Renal cortical epithelial cell (primary cell): ENCODE results near the gene HGFAC. TPM values are rescaled to one million over a fixed set of nuclear protein-coding genes. Genes with fewer than 3 reads are reported as not detected.
"Not testable (repeated sequence)": the region's sequence is repeated elsewhere in the genome, so short reads cannot be mapped to it uniquely, and the experiment has no call there.

Source experiments
- DNase-seq: peaks from one replicate; pipeline ENCODE4 v3.0.0-alpha.2; 2011; ENCODE audit warnings: low read depth
- total RNA-seq: library from RNA; depleted of rRNA; stranded (reverse); fragments of >200 nt; gene quantifications from 2 replicates; pipeline ENCODE4 v1.2.3, GENCODE V29; 2014

HGFAC gene
- total RNA-seq, 1 donor from 2014 or later: 0.25 TPM

- not testable (repeated sequence) for DNase-seq
Observed at GRCh38 chr4:3411190-3411589, 30.6 kb upstream of the HGFAC start.

GRCh38 chr4:3411676-3412075 lies 30.1 kb upstream of the HGFAC start:
- no peak for DNase-seq

- no peak for DNase-seq
Observed at GRCh38 chr4:3412257-3413020, 29.3 kb upstream of the HGFAC start.

GRCh38 chr4:3413217-3413671 lies 28.5 kb upstream of the HGFAC start:
- DNase-seq: no peak

GRCh38 chr4:3413675-3414420 lies 27.9 kb upstream of the HGFAC start:
- DNase-seq: no peak

GRCh38 chr4:3414421-3415279 lies 27.1 kb upstream of the HGFAC start:
- no peak for DNase-seq

- no peak for DNase-seq
Observed at GRCh38 chr4:3415471-3416141, 26.2 kb upstream of the HGFAC start.

- DNase-seq: no peak
Observed at GRCh38 chr4:3416270-3416669, 25.5 kb upstream of the HGFAC start.

GRCh38 chr4:3416821-3417221 lies 24.9 kb upstream of the HGFAC start:
- no peak for DNase-seq

GRCh38 chr4:3417448-3417847 lies 24.3 kb upstream of the HGFAC start:
- DNase-seq: no peak

- DNase-seq: no peak
Observed at GRCh38 chr4:3418029-3418762, 23.6 kb upstream of the HGFAC start.

- no peak for DNase-seq
Observed at GRCh38 chr4:3419836-3420605, 21.7 kb upstream of the HGFAC start.

GRCh38 chr4:3420606-3420955 lies 21.2 kb upstream of the HGFAC start:
- no peak for DNase-seq

GRCh38 chr4:3420956-3421355 lies 20.8 kb upstream of the HGFAC start:
- no peak for DNase-seq

- no peak for DNase-seq
Observed at GRCh38 chr4:3421470-3421869, 20.3 kb upstream of the HGFAC start.

- DNase-seq: no peak
Observed at GRCh38 chr4:3422241-3422801, 19.4 kb upstream of the HGFAC start.

GRCh38 chr4:3422808-3423297 lies 18.9 kb upstream of the HGFAC start:
- DNase-seq: no peak

GRCh38 chr4:3423406-3423805 lies 18.4 kb upstream of the HGFAC start:
- DNase-seq: no peak

- DNase-seq: no peak
Observed at GRCh38 chr4:3423952-3424351, 17.8 kb upstream of the HGFAC start.
